Activated naive CD4-positive, alpha-beta T cell (primary cell): ENCODE data around the gene SDK1.

Experiments used
- DNase-seq, 4 experiments: peaks; one replicate each; lab custom pipeline; 2025; lab: John Stamatoyannopoulos, UW

The SDK1 gene

DNA sequence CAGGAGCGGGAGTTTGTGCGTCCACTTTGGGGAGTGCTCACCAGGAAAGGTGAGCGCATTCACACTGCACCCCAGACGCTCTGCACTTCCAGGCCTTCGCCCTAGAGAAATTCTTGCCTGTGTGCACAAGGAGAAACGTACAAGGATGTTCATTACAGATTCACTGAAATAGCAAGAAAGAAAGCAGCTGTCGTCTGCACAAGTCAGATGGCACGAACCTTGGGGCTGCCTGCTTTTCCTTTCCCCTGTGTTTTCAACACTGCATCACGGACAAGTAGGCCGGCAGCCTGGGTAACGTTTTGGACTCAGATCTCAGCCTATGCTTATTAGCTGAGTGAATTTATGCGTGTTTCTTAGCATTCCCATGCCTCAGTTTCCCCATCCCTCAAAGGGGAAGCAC lies 834.2 kb downstream of the SDK1 start:
- DNase-seq = no peak

DNA sequence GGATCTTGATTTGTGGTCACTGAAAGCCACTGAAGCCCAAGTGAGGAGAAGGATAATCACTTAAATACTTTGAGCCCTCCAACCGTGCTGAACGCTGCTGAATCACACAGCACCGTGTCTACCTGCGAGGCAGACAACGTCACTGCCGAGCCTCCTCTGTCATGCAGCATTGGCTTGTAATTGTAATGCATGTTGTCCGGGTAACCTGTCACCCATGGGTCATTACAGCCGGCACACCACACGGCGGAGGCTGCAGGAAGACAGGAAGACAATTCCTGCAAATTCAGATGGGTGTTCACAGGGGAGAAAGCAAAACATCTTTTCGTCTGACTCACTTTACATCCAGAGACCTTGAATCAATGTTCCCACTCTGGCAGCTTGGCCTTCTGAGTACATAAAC lies 835.0 kb downstream of the SDK1 start:
- DNase-seq = no peak

DNA sequence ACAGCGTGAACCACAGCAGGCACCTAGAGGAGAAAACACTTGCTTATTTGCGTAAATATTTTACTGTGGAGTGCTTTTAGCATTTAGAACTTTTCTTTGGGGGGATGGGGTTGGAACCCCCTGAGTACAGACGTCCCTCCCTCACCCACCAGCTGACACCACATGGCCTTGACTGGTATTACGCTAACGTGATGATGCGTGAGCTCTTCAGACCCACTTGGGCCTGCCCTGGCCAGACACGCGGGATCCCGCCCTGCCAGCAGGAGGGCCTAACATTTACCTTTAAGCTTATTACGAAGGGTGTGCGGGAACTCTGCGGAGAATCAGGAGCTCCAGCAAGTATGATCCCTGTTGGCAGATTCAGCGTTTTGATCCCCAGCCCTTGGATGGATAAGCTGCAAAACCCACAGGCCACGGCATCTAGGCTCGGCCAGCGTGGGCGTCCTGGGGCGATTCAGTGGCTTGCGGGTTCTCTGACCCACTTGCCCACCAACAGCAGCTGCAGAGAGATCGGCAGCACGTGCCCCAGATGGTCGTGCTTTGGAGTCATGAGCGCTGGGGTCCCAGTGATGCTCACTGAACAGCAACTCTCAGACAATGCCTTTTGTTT lies 835.6 kb downstream of the SDK1 start:
- no peak for DNase-seq

DNA sequence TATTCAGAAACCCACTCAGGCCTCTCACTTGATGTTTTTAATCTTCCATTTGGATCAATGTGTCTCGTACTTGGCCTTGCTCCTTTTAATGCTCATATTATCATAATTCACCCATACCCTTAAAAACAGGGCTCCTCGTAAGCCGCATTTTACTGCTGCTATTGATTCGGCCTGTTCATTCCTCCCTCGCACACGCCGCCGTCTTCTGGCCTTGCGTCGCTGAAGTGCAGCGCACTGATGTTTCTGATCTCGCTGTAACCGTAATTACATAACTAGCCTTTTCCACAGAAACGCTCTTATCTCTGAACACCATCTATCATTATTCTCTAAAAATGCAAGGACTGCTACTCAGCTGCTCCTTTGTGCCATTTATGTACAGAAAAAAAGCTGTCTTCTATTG lies 836.5 kb downstream of the SDK1 start:
- DNase-seq = no peak

DNA sequence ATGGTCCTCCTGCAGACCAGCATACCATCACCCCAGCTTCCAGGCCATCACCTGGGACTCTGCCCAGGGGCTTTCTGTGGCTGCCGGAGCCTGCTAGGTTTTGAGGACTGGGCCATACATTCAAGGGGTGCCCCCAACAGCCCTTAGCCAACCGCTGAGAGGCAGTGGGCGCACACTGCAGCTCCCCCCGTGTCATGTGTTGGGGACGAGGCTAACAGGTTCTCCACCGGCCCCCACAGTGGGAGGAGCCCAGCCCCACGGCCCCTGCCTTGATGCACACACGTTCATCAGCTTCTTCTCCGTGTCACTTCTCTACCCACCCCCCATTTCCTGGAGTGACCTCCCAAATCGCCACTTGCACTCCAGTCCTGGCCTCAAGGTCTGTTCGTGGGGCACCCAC lies 837.8 kb downstream of the SDK1 start:
- no peak for DNase-seq

DNA sequence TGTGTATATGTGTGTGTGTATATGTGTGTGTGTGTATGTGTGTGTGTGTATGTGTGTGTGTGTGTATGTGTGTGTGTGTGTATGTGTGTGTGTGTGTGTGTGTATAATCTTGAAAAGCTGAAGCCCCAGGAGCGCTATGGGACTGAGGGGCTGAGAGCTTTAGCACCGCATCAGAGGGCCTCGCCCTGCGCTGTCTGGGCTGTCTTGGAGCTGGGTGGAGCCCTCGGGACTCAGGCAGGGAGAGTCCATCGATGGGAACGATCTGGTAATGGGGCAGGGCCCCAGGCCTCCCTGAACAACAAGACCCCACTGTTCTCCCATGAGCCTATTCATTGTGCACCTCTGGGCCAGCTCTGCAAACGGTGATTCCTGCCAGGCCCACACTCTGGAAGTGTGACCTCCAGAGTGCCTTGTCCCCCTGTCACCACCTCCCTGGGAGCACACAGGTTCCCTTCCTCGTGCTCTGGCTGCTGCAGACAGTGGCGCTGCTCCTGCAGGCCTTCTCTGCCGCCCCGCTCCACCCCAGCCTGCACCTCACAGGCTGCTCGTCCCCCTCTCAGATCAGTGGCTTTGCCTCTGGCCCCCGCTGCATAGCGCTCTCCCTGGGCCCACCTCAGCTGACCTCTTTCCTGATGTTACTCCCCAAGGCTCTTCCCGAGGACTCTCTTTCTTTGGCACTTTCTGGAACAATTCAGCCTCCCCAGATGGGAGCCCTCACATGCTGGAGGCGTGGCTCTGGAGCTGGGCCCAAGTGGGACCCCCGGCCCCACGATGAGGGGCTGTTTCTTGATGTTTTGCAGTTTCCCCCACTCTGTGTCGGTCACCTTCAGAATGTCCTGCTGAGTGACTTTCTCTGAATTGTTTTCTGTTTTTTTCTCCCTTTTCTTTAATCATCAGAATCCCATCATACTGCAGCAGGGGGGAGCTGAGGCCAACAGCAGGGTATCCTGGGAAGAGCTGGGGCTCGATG lies 838.9 kb downstream of the SDK1 start:
- no peak for DNase-seq

DNA sequence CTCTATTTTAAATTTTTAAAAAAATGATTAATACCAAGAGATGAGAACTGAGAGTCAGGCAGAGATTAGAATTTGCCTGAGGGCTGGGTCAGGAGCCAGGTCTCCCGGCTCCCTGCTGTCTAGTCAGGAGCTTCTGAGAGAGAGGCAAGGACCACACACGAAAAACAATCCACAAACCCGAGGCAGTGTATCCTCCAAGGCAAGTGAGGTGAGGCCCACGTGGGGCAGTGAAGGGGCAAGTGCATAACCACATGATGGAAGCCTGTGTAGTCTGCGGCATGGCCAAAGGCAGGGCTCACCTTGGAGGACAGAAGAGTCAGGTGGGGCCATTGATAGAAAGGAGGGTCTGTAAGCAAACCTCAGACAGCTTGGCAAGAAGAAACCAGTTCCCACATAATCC lies 839.9 kb downstream of the SDK1 start:
- no peak for DNase-seq

DNA sequence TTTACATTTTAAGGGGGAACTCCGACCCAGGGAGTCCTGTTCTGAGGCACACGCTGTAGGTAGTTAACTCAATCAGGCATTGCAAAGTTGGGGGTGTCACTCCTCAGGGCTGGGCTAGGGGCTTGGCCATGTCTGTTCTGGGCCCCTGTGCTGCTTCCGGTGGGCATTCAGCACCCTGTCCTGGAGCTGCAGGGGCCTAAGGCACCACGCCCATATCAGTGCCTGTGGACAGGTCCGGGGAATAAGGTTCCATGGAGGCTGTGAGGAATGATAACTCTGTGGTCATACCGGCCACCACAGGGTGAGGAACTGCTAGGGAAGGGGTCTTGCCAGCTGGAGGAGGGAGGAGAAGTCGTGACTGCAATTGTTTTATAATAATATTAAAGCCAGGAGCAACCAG lies 842.0 kb downstream of the SDK1 start:
- DNase-seq = no peak

DNA sequence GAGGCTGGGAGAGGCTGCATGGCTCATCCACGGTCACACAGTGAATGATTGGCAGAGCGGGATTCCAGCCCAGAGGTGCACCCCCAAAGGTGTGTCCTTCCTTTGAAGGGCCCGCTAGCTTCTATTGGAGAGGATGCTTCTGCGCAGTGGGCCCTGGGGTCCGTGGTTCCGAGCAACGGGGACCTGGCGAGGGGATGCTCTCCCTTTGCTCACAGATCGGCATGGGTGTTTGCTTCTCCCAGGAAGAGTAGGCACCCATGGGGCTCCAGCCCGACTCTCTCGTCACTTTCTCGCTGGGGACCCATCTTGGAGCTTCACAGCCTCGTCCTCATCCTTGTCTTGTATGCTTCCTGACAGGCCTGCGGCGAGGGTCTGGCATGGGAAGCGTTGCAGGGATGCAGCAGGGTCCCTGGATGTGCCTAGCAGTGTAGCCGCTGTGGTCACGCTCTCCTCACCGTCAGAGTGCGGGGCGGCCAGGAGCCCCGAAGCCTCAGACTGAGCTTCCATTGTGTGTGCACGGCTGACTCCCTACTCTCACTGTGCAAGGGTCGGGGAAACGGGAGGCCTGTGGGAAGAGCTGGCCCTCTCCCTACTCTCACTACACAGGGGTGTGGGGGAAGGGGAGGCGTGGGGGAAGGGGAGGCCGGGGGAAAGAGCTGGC lies 842.6 kb downstream of the SDK1 start:
- DNase-seq = no peak

DNA sequence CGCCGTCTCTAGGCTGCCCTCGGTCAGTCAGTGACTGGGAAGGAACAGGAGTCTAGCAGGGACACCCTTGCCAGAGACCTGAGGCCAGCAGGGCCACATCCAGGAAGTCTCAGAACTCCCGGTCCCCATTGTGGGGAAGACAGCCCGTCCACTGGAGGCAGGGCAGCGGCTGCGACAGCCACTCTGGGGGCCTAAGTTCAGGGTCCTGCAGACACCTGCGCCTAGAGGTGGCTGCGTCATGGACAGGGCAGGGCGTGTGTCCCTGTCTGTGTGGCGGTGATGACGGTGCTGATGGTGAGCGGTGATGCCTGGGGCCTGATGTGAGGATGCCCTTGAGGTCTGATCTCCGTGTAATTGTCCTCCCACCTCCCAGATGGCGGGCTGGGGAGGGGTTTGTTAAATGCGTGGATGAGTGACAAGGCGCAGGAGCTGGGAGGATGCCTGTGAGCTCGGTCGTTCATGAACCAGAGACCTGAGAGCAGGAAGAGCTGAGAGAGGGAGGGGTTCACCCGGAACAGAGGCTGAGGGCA lies 843.2 kb downstream of the SDK1 start:
- DNase-seq = no peak

DNA sequence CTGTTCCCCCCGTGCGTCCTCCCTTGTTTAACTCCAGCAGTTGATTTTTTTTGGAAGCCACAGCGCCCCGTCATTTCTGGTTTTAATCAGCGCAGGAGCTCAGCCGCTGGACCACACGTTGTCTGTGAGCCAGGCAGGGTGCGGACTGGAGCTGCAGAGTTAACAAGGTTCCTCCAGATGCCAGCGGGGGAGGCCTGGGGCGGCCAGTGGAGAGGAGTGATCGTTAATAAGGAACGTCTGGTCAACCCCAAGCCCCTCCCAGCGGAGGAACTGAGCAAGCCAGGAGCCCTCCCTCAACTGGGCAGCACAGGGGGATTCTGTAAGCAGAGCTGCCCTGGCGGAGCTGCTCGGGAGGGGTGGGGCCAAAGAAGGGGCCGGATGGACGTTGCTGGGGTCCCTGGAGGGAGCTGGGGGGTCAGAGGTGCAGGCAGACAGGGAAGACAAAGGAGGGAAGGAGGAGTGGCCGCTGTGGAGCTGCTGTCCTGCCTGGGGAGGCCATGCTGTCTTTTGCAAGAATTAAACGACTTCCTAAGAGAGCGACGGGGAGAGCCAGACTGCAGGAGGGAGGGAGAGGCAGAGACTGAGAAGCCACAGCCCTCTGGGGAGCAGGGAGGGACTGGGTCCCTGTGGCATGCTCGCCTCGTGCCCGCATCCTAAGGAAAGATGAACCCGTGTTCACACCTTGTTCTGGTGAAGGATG lies 843.9 kb downstream of the SDK1 start:
- DNase-seq = no peak

DNA sequence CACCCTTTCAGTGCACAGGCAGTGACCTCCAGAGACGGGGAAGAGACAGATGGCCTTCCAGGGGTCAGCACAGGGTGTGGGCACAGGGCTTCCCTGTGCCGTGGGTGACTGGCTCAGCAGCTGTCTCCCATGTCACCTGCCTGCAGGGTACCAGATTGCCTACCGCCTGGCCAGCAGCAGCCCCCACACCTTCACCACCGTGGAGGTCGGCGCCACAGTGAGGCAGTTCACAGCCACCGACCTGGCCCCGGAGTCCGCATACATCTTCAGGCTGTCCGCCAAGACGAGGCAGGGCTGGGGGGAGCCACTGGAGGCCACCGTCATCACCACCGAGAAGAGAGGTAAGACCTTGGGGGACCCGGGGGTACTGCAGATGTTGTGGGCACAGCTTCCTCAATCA lies 844.5 kb downstream of the SDK1 start:
- no peak for DNase-seq

DNA sequence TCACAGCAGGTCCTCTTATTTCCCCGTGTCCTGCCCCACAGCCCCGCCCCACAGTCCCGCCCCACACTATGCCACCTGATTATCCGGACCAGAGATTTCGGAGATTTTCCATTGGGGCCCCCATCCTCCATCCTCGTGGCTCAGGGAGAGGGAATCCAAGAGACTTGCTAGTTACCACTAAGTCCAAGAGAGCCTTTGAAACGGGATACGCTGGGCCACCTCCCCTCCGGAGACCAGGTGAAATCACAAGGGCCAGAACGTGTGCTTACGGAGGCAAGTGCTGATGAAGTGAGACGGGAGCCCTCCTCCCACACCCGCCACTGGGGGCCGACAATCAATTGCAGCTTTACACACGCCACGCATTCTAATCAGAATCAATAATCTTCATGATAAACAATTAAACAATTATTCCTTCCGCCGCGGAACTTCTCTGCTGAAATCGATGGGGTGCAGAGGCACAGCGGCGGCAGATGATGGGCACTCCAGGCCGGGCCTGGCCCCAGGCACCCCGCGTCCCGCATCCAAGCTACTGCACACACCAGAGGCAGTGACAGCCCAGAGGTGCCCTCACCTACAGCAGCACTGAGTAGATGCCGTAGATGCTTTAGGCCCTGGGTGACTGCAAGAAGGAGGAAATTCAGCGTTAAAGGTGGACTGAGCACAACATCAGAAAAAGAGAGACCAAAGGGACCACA lies 847.0 kb downstream of the SDK1 start:
- no peak for DNase-seq

DNA sequence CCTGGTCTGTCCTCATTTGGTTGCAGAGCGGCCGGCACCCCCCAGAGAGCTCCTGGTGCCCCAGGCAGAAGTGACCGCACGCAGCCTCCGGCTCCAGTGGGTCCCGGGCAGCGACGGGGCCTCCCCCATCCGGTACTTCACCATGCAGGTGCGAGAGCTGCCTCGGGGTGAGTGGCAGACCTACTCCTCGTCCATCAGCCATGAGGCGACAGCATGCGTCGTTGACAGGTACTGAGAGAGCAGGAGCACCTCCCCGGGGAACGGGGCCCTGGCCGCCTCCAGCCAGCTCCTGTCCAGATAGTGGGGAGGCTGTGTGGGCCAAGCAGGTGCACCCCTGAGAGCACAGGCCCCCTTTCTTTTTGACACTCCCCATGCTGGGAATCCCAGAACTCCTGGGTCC lies 848.2 kb downstream of the SDK1 start:
- no peak for DNase-seq

DNA sequence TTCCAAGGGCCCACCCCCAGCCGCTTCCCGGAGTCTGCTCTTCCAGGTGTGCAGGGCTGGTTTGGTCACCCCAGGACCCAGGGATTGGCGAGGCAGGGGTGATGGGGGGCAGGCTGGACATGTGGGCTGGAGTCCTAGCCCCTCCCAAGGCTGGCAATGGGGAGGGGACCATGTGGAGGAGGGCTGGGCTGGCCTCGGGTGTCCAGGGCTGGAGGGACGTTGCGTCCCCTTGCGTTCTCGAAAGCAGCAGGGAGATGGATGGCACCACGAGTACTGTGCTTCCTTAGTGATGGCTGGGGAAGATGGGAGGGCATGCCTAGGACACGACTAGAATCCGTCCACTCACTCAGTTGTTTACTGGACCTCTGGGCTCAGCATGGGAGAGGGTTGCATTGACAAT lies 848.6 kb downstream of the SDK1 start:
- no peak for DNase-seq

DNA sequence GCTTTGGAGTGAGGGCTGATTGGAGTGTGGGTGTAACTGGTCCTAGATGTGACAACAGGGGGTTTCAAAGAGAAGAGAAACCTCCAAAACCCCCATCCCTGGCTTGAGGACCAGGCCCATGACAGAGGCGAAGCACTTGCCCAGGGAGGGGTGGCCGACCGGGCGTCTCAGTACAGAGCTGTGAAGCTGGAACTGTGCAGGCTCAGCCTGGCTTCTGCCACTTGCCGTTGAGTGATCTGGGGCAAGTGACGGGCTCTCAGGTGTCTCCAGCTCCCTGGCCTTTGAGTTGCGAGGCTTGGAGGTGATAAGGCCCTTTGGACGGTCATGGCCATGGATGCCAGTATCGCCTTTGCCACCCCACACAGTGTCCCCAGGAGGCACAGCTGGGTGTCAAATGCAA lies 849.7 kb downstream of the SDK1 start:
- no peak for DNase-seq

DNA sequence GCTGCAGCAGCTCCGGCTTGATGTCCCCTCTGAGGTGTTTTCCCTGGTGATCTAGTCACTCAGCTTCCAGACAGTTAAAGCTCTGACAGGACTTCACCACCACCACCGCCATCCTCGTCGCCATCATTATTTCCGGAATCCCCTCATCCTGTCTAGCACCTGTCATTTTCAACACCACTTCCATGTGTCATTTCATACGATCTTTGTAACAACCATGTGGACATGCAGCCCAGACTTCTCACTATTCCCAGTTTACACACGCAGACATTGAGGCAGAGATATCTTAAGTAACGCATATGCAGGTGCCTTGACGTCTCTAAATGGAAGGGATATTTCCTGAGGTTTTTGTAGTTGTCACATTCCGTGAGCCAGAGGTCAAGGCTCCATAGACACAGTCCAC lies 850.5 kb downstream of the SDK1 start:
- DNase-seq = no peak

DNA sequence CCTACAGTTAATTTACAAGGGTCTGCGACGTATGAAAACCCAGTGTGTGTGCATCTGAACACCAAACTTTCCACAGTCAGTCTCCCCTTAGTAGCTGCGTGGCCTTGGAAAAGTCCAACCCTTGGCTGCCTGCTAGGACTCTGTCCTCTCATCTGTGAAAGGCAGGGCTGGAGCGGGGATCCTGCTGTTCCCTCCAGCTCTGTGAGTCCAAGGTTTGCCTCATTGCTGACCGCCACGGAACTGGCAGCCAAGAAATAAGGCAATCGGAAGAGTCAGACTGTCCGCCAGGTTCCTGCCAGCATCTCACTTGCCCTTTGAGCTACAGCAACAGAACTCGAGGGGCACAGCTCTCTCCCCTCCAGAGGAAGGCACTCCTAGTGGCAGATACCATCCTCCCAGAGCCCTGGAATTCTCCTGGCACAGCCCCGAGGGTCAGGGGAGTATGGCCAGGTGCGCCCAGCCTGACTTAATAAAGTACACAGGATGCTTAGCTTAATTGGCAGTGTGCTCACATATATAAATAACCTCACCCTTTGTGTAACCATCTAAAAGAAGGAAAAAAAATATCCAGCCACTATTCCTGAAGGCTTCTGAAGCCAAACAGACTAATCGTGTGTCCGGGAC lies 851.0 kb downstream of the SDK1 start:
- DNase-seq = no peak

DNA sequence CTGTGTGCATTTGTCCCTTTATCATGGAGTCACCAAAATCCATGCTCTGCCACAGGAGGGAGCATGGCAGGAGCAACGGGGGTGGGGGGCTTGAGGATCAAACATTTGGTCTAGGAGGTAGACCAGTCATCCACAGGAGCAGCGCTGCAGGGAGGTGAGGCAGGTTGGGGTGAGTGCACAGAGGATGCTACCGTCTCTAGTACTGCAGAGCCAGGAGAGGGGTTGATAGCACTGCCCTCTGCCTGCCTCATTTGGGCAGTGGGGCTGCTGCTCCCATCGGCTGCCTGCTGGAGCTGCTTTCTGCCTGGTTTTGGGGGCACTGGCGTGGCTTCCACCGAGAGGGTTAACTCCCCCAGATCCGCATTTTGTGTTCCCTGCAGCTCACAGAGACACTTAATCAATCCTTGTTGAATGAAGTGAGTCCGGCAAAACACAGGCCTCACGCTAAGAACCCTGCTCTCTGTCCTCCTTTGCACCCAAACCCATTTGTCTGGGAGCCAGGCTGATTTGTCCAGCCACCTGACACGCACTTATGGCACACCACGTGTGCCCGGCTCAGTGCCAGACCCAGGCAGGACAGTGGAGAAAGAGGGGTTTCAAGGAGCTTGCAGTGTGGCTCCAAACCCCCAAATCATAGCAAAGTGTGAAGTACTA lies 854.0 kb downstream of the SDK1 start:
- DNase-seq = no peak

DNA sequence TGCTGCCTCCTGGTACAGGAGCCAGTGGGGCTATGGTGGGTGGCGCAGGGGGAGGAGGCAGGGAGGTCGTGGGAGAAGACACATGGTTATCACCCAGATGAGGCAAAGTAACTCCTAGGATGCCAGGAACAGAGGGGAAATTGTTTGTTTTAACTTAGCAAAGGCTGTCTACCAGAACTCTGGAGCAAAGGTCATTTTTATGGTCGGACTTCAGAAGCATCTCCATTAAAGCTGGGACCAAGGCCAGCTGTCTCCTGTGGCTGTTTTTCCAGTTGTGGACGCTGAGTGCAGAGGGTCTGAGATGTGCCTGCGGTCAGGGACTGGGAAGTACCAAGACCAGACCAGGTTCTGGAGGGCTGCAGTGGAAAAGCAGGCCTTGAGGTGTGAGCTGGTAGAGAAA lies 855.1 kb downstream of the SDK1 start:
- no peak for DNase-seq

DNA sequence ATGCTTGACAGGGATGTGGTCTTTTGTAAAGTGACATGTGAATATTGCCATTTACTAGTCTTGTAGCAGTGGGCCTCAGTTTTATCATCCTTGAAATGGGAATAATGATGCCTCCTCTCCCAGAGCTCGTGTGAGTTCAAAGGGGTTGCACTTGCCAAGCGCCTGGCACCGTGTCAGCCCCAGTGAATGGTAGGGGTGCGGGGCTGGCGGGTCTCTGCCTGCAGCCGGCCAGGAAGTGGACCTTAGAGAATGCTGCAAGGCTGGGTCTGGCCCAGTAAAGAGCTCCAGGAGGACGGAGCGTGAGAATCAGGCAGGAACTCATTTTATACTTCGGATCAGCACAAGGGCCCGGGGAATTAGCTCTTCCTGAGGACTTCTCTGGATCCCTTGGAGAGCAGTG lies 856.6 kb downstream of the SDK1 start:
- DNase-seq = no peak
